HG03520 (cell line): ENCODE results near the gene CAPN2.

ENCODE experiments used
- ATAC-seq: cut with Tn5 transposase; IDR thresholded peaks from one replicate; pipeline ENCODE4 v1.9.1; 2021; ENCODE audit warnings: mild to moderate bottlenecking, moderate library complexity; ENCODE audit not compliant: unreplicated experiment

CAPN2 gene

DNA sequence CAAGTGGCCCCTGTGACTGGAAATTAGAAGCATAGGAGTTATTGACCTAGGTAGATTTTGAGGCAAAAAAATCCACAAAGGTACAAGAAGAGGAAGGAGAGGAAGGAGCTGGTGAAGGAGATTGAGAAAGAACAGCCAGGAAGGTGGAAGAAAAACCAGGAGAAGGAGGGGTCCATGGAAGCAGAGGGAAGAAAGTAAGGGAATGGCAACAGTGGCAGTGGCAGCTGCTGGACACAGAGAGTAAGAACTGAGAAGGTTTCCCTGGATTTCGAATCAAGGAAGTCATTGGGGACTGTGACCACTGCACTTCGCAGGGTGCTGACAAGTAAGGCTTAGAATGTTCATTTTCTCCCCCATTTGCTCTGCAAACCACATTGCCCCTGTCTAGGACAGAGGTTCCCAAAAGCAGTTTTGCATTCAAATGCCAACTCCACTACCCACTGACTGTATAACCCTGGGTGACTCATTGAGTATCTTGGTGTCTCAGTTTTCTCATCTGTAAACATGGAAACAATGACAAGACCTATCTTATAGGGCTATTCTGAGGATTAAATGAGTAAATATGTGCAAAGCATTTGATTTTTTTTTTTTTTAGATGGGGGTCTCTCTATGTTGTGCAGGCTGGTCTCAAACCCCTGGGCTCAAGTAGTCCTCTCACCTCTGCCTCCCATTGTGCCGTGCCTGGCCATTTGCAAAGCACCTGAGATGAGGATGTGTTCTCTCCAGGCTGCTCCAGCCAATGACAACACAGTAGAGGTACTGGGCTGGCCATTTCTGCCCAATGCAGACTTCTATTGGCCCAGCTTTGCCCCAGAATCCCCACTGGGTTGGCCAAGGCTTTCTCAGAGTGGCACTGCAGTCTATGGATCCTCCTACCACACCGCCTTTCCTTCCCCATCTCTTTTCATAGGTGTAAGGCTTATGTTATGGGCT lies 9.3 kb upstream of the CAPN2 start:
- ATAC-seq, result no peak

DNA sequence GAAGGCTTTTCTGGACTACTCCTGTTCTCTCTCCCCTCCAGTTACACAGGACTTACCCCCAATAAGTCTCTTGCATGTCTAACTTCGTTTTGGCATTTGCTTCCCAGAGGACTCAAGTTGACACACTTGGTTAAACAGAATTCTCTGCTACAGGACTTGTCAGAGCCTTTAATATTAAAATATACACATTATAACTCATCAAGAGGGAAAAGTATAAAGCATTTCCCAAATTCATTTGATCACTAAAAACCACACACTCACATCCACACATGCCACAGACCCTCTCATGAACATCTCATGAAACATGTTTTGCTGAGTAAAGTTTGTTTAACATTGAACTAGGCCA lies 8.7 kb upstream of the CAPN2 start:
- no peak for ATAC-seq

DNA sequence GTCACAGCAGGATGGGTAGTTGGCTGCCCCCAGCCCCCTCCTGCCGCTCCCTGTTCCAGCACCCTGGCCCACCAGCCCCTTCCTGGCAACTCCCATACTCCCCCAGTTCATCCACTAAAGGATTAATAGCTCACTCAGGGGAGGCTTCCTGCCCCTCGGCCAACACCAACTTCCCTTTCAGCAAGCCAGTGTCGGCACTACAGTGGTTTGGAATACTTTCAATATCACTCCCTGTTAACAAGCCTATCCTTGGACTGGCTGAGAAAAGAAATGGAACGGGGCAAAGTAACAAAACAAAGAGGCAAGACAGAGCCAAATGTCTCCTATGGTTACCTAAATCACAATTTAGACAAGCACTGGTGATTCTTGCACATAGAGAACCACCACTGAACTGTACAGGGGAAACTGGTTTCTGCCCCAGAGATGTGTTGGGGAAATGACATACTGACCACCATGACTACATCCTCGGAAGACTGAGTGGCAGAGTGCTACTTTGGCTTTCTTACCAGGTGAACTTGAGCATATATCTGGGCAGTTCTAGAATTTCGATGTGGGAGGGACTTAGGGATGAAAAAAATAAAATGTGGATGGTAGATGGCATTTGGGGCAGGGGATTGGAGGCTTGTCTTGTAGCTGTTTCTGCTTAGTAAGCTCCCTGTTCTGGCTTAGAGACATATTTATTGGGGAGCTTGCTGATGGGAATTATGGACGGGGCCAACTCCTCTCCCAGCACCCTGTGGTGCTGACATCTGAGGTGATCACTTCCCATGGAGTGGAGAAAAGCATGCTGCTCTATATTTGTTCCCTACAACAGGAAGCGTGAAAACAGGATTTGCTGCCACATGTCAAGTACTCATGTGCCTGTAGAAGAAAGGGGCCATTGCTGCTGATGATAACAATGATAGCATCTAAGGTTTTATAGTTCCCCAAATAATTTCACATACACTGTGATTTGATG lies 7.1 kb upstream of the CAPN2 start:
- ATAC-seq, result peak; percentile 40

DNA sequence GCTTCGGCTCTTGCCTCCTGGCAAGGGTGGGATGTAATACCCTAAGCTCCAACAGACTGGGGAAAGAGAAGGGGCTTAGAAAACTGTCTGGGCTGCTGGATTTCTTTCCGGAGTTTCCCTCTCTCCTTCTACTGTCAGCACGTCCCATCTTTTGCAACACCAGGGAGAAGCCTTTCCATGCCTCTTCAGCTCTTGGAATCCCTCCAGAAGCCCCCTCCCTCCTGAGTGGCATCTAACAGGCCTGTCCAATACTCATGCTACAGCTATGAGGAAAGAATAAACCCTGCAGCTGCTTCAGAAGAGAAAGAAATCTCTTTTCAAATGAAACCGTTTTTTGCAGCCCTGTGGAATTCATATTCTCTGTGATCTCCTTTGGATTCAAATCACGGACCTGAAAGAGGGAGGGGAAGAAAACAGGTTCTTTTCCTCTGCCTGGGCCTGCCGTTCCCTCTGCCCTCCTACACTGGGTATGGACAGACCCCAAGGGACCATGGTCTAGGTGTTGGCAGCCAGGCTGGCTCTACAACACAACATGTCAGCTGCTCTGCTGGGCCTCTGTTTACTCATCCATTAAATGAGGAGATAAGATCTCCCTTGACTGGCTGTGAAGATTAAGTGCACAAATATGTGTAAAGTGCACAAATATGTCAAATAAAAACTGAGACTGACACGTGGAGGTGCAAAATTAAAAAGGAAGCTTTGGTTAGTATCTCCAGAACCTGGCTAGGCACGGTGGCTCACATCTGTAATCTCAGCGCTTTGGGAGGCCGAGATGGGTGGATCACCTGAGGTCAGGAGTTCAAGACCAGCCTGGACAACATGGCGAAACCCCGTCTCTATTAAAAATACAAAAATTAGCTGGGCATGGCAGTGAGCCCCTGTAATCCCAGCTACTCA lies 6.0 kb upstream of the CAPN2 start:
- no peak for ATAC-seq

DNA sequence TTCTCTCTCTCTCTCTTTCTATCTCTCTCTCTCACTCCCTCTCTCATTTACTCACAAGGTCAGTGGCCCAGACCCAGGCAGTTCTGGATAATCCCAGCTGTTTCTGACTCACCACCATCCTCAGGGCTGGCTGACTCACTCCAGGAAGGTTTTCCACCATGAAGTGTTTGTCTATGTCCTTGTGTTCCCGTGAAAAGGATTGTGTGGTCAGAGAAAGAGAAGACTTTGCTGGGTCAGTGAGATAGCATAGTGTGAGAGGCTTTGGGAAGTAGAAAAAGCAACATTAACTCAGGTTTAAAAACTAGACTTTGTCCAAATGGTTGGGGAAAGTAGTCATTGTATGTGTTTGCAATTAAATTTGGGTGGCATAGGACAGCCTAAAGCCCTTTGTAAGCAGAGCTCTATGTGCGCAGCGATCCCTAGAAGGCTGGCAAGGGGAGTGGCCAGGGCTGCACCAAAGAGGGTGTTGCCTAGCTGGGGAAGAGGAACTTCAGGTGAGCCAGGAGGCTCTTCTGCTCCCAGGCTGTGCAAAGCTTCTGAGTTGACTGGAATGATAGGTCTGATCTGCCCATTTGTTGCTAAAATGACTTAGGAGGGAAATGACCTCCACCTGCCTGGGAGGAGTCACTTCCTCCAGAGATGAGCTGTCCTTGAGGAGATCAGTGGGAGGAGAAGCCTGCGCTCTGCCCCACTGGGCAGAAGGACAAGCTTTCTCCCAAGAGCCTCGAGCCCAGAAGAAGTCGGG lies 4.9 kb upstream of the CAPN2 start:
- ATAC-seq, result no peak

DNA sequence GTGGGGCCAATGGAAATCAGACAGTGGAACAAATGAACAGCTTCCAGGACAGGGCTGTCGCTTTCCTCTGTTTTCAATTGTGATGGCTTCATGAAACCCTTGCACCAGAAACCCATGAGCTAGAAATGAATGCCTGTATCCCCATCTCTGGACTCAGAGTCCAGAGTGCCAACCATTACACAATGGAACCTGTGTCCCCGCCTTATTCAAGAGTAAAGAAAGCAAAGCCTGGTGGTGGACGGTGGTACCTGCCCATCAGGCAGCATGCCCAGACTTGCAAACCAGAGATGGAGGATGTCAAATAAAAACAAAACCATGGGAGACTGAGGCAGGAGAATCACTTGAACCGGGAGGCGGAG lies 4.4 kb upstream of the CAPN2 start:
- no peak for ATAC-seq

DNA sequence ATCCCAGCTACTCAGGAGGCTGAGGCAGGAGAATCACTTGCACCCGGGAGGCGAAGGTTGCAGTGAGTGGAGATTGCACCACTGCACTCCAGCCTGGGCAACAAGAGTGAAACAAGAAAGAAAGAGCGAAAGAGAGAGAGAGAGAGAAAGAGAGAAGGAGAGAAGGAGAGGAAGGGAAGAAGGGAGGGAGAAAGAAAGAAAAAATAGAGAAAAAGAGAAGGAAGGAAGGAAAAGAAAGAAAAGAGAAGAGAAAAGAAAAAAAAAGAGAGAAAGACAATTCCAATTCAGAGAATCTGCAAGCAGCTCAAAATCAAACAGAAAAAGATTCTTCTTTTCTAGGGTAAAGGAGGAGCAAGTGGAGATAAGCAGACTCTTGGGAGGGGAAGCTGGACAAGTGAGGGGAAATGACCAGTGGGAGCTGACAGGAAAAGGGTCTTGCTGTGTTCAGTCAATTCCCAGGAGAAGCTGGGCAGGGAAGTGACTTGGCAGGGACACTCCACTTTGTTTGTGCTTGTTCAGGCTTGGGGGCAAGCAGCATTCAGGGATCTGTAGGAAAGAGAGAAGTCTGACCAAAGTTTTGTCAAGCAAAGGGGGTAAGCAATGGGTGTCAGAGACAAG lies 3.6 kb upstream of the CAPN2 start:
- ATAC-seq, result no peak

DNA sequence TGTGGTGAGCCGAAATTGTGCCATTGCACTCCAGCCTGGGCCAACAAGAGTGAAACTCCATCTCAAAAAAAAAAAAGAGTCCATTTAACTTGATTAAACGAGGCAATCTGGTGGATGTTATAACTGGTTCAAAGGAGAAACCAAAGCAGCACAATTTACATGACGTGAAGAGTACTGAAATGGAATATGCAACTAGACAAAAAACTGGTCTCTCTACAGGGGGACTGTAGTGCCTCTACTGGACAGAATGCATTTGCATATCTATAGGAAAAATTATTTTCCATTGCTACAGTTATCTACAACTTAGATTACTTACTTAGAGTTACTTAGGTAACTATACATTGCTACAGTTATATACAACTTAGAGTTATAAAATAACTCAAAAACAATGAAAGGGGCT lies 2.7 kb upstream of the CAPN2 start:
- no peak for ATAC-seq

DNA sequence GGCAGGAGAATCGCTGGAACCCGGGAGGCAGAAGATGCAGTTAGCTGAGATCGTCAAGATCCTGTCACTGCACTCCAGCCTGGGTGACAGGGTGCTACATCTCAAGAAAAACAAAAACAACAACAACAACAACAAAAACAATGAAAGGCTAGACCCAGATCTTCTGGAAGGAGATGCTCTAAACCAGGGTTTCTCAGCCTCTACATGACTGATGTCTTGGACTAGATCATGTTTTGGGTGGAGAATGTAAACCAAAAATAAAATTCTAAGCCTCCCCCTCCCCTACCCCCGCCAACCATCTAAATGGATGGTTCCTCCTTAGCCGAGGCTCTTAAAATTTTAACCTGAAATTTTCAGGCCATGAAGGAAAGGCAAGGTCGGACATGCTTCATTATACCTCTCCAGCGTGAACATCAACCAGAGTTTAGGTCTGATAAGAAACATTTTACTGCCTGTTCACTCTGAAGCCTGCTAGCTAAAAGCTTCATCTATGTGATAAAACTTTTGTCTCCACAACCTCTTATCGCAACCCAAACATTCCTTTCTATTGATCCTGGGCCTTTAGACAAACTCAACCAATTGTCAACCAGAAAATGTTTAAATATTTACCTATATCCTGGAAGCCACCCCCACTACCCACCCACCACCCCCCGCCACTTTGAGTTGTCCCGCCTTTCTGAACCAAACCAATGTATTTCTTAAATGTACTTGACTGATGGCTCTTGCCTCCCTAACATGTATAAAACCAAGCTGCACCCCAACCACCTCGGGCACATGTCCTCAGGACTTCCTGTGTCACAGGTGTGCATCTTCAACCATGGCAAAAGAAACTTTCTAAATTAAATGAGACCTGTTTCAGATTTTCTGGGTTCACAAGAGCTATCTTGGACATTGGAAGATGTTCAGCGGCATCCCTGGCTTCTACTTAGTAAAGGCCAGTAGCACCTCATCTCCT lies 1.9 kb upstream of the CAPN2 start:
- no peak for ATAC-seq

DNA sequence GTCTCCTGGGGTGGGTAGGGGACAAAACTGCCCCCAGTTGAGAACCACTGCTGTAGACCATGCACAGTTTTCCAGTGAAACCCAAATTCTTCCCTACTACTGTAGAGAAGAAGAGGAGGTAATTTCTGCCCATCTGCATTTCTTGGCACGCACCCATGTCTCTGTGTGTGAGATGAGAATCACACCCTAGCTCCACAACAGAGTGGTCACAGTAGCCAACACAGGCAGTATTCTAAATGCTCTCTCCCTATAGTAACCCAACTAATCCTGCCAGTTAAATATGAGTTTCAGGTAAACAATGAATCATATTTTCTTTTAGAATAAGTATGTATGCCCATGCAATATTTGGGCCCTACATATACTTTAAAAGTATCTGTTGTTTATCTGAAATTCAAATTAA lies 1.2 kb upstream of the CAPN2 start:
- ATAC-seq, result no peak

DNA sequence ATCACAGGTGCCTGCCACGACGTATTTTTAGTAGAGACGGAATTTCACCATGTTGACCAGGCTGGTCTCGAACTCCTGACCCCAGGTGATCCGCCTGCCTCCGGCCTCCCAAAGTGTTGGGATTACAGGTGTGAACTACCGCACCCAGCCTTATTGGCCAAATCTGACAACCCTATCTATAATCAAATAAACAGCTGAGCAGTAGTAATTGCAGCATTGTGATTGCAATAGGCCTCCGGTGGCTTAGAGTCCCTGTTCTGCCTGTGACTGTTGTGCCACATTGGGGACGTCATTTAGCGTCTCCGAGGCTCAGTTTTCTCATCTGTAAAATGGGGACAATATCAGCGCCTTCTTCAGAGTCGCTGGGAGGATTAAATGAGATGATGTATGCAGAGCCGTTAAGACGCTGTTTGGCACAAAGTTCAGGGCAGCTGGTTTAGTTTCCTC lies 569 bp upstream of the CAPN2 start:
- ATAC-seq, result no peak

DNA sequence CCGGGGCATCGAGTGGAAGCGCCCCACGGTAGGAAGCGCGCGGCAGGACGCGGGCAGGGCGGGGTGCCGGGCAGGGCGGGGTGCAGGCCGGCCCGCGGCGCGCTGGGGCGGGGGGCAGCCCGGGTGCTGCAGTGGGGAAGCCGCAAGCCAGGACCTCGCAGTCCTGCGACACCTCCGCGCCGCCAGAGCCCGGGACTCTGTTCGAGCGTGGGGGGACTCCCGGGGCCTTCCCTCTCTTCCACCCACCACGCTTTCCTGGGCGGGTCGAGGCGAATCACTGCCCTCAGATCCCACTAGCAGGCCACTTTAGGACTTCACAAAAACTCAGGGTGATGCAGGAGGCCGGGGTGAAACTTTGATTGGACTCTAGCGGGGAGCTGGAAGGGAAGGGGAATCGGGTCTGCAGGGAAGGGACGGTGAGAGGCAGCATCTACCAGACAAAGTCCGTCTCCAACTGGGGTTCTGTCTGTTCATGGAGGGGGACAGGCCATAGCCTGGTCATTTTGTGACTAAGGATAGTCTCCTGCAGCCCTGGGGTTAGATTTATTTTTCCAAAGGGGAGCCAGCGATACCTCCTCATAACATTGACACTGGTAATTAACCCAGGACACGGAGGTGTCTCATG lies 623 bp downstream of the CAPN2 start:
- ATAC-seq, result peak; percentile 19

DNA sequence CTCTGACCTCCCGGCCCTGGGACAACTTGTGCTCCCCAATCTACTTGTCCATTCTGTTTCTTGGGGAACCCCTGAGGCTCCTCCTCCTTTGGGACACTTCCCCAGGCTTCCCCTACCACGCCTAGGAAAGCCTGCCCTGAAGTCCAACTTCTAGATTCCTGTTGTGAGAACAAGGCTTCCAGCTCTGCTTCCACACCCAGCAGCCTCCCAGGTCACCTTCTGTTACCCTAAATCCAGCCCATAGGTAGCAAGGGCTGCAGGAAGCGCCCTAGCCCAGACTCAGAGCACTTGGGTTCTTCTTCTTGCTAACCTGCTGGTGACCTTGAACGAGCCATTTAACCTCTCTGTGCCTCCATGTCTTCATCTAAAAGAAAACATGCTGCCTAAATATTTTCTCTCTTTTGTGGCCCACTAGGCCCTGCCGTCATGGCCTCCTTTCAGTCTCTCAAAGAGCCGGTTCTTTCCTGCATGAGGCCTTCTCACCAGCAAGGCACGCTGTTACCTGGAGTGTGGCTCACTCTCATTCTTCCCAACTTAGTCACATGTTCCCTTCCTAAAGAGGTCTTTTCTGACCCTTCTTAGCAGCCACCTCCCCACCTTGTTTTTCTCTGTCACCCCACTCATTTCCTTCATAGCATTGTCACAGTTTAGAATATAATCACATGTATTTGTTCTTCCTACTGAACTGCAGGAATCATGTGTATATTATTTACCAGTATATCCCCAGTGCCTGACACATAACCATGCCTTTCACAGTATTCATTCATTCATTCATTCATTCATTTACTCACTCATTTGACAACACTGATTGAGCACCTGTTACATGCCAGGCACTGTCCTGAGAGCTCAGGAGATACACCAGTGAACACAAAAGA lies 1.4 kb downstream of the CAPN2 start:
- ATAC-seq, result no peak

DNA sequence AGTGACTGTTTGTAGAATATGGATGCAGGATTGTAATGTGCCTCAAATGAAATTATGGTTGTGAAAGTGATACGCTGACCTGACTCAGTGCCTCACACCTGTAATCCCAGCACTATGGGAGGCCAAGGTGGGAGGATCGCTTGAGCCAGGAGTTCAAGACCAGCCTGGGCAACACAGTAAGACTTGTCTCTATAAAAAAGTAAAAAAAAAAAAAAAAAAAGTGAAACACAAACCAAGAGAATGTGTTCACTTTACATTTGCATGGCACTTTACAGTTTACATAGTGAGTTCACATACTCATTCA lies 2.0 kb downstream of the CAPN2 start:
- no peak for ATAC-seq

DNA sequence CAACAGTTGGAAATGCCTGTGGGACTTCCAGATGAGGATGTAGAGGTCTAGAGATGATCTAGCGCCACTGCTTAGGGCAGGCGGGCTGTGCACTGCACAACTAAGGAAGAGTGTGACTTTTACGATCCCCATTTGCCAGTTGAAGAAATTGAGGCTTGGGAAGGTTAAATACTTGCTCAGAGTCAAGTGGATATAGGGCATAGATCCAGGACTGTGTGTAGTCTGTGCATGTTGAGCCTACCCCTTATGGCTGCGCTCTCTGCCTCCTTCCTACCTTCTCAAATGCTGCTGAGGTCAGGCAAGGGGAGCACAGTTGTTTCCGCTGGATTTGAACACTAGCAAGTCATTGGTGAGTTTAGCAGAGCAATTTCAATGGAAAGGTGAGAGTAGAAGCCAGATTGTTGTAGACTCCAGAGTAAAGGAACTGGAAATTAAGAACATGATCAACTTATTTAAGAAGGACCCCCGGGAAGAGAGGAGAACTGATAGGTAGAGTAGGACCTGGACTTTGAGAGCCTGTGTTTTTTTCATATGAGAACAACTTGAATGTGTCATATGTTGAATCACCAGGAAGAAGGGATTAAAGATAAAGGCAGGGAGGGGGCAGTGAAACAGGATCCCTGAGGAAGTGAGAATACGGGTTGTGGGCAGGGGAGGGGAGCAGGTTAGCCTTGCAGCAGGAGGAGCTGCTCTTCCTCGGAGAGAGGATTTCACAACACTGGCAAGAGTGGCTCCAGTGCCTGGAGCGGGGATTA lies 2.7 kb downstream of the CAPN2 start:
- no peak for ATAC-seq

DNA sequence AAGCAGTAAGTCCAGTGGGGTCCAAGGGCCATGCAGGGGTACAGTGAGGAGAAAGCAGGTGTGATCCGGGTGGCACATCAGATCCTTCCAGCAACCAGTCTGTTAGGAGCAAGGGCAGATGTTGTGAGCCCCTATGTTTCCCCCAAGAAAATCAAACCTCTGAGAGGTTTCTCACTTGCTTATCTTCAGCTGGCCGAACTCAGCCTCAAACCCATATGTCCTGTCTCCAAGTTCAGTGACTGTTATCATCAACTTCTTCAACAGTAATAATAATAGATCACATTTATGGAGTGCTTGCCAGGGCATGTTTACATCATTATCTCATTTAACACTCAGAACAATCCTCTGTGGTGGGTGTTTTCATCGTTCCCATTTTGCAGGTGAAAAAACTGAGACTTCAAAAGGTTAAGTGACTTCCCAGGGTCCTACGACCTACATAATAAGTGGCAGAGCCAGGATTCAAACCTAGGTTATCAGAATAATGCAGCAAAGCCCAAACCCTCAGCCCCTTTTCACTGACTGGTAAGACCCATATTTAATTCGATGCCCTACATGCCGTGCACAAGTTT lies 3.3 kb downstream of the CAPN2 start:
- no peak for ATAC-seq
